Osteocyte (in vitro differentiated cells): ENCODE measurements around the gene WNT3A. TPM values are rescaled to one million over a fixed set of nuclear protein-coding genes. Genes with fewer than 3 reads are reported as not detected.

Source experiments
- DNase-seq: peaks from one replicate; pipeline ENCODE4 v3.0.0; 2021; ENCODE audit warnings: mixed read lengths; ENCODE audit not compliant: unreplicated experiment; ENCODE audit errors: extremely low spot score
- H3K27ac Mint-ChIP-seq: one replicate; pipeline ENCODE4 v1.8.0; 2021; ENCODE audit warnings: mild to moderate bottlenecking, mixed read lengths; ENCODE audit not compliant: unreplicated experiment
- H3K27me3 Mint-ChIP-seq: one replicate; pipeline ENCODE4 v1.8.0; 2021; ENCODE audit warnings: mixed read lengths; ENCODE audit not compliant: unreplicated experiment
- H3K36me3 Mint-ChIP-seq: one replicate; pipeline ENCODE4 v1.8.0; 2021; ENCODE audit warnings: mixed read lengths; ENCODE audit not compliant: unreplicated experiment
- H3K4me1 Mint-ChIP-seq: one replicate; pipeline ENCODE4 v1.8.0; 2021; ENCODE audit warnings: mixed read lengths; ENCODE audit not compliant: unreplicated experiment
- H3K4me3 Mint-ChIP-seq: one replicate; pipeline ENCODE4 v1.8.0; 2021; ENCODE audit warnings: mild to moderate bottlenecking, moderate library complexity, mixed read lengths; ENCODE audit not compliant: unreplicated experiment
- H3K9me3 Mint-ChIP-seq: one replicate; pipeline ENCODE4 v1.8.0; 2021; ENCODE audit warnings: mixed read lengths; ENCODE audit not compliant: unreplicated experiment
- CTCF ChIP-seq: fragments of 200-600 bp; sonication (generic); IDR thresholded peaks from 2 replicates; pipeline ENCODE4 v1.5.0; 2021; ENCODE audit warnings: antibody characterized with exemption, mild to moderate bottlenecking, moderate library complexity
- total RNA-seq: library from RNA; stranded (reverse); gene quantifications from 2 replicates; pipeline ENCODE4 v1.2.1, GENCODE V29; 2021

Gene WNT3A
- total RNA-seq, 1 donor from 2014 or later = not detected

DNA sequence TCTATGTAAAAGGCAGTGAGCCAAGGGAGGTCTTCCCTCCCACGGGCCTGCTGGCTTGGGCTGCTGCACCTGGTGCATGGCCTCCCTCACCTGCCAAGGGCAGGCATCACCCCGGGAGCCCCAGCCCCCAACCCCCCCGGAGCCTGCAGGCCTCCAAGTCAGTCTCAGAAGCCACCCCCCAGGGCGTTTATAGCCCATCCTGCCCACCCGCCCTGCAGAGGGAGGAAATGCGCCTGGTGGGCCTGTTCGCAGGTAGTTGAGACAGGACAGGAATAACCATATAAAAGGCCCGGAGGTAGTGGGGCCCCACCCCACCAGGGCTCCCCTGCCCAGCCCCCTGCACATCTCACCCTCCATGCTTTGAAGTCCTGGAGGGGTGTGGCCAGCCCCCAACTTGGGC, 57.5 kb downstream of the WNT3A start:
- H3K4me1 Mint-ChIP-seq = peaks cover 3% of the 10 kb centered on the region
- no peak for TF ChIP-seq CTCF
- H3K9me3 Mint-ChIP-seq = no peaks in the 10 kb centered on the region
- H3K36me3 Mint-ChIP-seq = no peaks in the 10 kb centered on the region
- H3K4me3 Mint-ChIP-seq = no peak overlapping the region
- H3K27me3 Mint-ChIP-seq = peaks cover 28% of the 10 kb centered on the region
- no peak overlapping the region for H3K27ac Mint-ChIP-seq
- DNase-seq = no peak

DNA sequence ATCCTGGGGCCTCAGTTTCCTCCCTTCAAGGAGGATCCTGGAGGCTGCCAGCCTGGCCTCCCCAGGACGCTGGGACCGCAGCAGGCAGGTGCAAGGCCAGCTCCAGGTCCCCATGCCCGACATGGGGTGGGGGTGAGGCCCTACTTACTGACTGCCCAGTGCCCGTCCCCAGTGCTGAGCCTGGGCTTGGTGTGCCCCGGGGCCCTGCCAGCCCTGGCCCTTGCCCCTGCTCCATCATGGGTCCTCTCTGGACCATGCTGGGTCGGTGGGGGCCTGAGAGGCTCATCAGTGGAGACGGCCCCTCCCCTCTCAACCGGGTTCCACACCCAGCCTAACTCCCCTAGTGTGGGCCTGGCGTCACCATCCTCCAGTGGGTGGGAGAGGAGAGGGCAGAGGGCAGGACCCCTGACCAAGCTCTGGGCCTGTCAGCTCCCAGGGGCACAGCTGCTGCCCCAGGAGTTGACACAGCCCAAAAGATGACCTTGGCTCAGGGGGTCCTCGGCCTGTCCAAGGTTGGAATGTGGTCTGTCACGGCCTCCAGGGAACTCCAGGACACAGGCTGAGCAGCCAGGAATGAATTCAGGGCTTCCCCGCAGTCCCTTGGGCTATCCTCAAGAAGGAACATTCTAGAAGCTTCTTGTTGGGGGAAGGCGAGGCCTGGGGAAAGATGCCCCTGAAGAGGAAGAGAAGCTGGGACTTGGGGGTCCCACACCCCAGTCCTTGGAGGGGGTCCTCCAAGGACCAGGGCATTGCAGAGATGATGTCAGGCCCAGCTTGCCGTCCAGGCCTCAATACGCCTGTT, 58.1 kb downstream of the WNT3A start:
- Mint-ChIP-seq H3K36me3 (no peaks in the 10 kb centered on the region), H3K27me3 (peaks cover 23% of the 10 kb centered on the region), H3K9me3 (no peaks in the 10 kb centered on the region), H3K4me3 (no peak overlapping the region), H3K27ac (no peak overlapping the region), H3K4me1 (peaks cover 3% of the 10 kb centered on the region)
- no peak for DNase-seq
- TF ChIP-seq CTCF = no peak

DNA sequence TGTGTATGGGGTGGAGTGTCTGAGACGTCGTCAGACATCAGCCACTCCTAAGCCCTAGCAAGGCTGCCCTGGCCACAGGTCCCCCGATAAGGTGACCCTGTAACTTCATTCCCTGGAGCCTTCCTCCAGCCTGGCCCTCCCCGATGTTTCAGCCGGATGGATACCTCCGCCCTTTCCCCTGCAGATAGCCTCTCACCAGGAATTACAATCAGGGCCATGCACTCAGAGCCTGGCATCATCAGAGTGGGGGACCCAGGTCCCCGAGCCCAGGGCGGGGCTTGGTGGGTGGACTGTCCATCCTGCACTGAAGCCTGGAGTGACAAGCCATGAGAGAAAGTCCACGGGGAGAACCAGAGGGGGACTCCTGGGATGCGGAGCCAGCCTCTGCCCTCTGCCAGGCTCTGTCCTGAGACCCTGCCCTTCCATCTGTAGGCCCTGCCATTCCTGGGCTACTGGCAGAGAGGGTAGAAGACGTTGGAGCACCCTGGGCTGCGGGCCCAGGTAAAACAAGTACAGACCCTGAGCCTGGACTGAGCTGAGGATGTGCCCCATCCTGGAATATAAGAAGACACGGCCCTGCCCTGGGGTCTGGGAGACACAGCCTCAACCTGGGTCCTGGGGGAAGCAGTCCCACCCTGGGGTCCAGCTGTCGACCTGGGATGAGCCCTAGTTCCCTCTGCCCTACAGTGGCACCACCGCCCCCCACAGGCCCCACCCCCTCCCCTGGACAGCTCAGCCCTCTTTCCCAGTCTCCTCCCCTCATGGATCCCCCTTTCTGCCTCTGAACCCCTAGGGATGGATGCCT, 58.9 kb downstream of the WNT3A start:
- no peak for TF ChIP-seq CTCF
- H3K27me3 Mint-ChIP-seq = peaks cover 19% of the 10 kb centered on the region
- no peak for DNase-seq
- no peaks in the 10 kb centered on the region for H3K36me3 Mint-ChIP-seq
- no peak overlapping the region for H3K27ac Mint-ChIP-seq
- peaks cover 3% of the 10 kb centered on the region for H3K4me1 Mint-ChIP-seq
- no peaks in the 10 kb centered on the region for H3K9me3 Mint-ChIP-seq
- no peak overlapping the region for H3K4me3 Mint-ChIP-seq

DNA sequence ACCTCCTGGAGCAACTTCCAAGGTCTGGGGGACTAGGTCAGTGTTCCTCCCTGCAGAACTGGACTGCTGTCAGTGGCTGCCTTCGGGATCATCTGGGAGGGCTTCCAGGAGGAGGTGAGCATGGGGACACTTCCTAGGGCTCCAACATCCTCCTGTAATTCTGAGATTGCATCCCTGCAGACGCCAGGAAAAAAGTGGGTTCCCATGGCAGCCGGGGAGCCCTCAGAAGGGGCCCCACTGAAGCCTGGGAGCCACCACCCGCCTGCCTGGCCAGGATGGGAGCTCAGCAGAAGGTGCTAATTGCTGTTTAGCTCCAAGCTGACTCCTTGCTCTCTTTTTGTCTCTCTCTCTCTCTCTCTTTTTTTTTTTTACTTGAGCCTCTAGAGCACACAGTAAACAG, 59.6 kb downstream of the WNT3A start:
- Mint-ChIP-seq H3K4me3 (no peak overlapping the region), H3K4me1 (no peaks in the 10 kb centered on the region), H3K9me3 (no peaks in the 10 kb centered on the region), H3K27ac (no peak overlapping the region), H3K27me3 (peaks cover 16% of the 10 kb centered on the region), H3K36me3 (no peaks in the 10 kb centered on the region)
- TF ChIP-seq CTCF = no peak
- DNase-seq = no peak
